ENCODE data around the gene GABBR2. TPM values are rescaled to one million over a fixed set of nuclear protein-coding genes. Genes with fewer than 3 reads are reported as not detected.

The GABBR2 gene
- polyA plus RNA-seq, 1 of the 3 experiments (the other 2 are of a cell fraction), result not detected

- H3K36me3 ChIP-seq (replicated peaks in 1 of 2; ENCODE audit: control insufficient read depth in 1 of 2, insufficient read depth in 2 of 2, low read length in 1 of 2), result no peaks in the 10 kb centered on the region
- H4K20me1 ChIP-seq (ENCODE audit: insufficient read depth), result no peaks in the 10 kb centered on the region
- ChIA-PET POLR2A (no interaction called here), CTCF (no interaction called here)
- no peak overlapping the region for H2AFZ ChIP-seq (ENCODE audit: low read depth)
- no peak for DNase-seq
- no peak overlapping the region for H3K4me2 ChIP-seq
- no peaks in the 10 kb centered on the region for H3K9me3 ChIP-seq
- no peak overlapping the region for H3K9ac ChIP-seq
- H3K79me2 ChIP-seq (ENCODE audit: insufficient read depth), result no peaks in the 10 kb centered on the region
- no peaks in the 10 kb centered on the region for H3K9me2 ChIP-seq
- H3K4me3 ChIP-seq (ENCODE audit: low read depth in 2 of 2, low read length in 1 of 2), result no peak overlapping the region
- TF ChIP-seq USF2 (IDR thresholded peaks at IDR 0.05; ENCODE audit: borderline replicate concordance, low read depth, low read length) (no peak), CTCF (IDR thresholded peaks at IDR 0.05) (no peak), MXI1 (IDR thresholded peaks at IDR 0.05; ENCODE audit: low read depth, low read length) (no peak)
- no peaks in the 10 kb centered on the region for H3F3A ChIP-seq (replicated peaks; ENCODE audit: insufficient read depth)
- WGBS (ENCODE audit: low lambda C conversion rate), result 38% methylated on average over 5 of the region's 5 CpGs
- H3K4me1 ChIP-seq (ENCODE audit: control insufficient read depth in 1 of 2, insufficient read depth in 2 of 2, low read depth in 1 of 2, low read length in 1 of 2), result no peaks in the 10 kb centered on the region; a peak in 1 of 4 replicates
- H3K27ac ChIP-seq (ENCODE audit: low read depth in 2 of 2, low read length in 1 of 2), result no peak overlapping the region
- H3K27me3 ChIP-seq (ENCODE audit: insufficient read depth), result peaks cover 10% of the 10 kb centered on the region; the same call in 1 of the 2 replicates
Observed at GRCh38 chr9:98419260-98419603, 289.5 kb downstream of the GABBR2 start.

- Histone ChIP-seq H4K20me1 (ENCODE audit: insufficient read depth) (no peaks in the 10 kb centered on the region), H3K9ac (no peak overlapping the region), H3K27me3 (ENCODE audit: insufficient read depth) (peaks cover 10% of the 10 kb centered on the region; the same call in 1 of the 2 replicates), H3K4me2 (no peak overlapping the region), H3K9me3 (no peaks in the 10 kb centered on the region), H2AFZ (ENCODE audit: low read depth) (no peak overlapping the region), H3F3A (replicated peaks; ENCODE audit: insufficient read depth) (no peaks in the 10 kb centered on the region), H3K79me2 (ENCODE audit: insufficient read depth) (no peaks in the 10 kb centered on the region), H3K36me3 (replicated peaks in 1 of 2; ENCODE audit: control insufficient read depth in 1 of 2, insufficient read depth in 2 of 2, low read length in 1 of 2) (no peaks in the 10 kb centered on the region), H3K4me1 (ENCODE audit: control insufficient read depth in 1 of 2, insufficient read depth in 2 of 2, low read depth in 1 of 2, low read length in 1 of 2) (no peaks in the 10 kb centered on the region; a peak in 1 of 4 replicates), H3K27ac (ENCODE audit: low read depth in 2 of 2, low read length in 1 of 2) (no peak overlapping the region), H3K9me2 (no peaks in the 10 kb centered on the region), H3K4me3 (ENCODE audit: low read depth in 2 of 2, low read length in 1 of 2) (no peak overlapping the region)
- CTCF ChIA-PET, result no interaction called here
- no peak for TF ChIP-seq TCF12 (IDR thresholded peaks at IDR 0.05)
- TF ChIP-seq MAX (IDR thresholded peaks at IDR 0.05; ENCODE audit: low read depth), result no peak
- no peak for TF ChIP-seq TEAD4 (IDR thresholded peaks at IDR 0.05; ENCODE audit: borderline replicate concordance, insufficient read depth)
- no peak for TF ChIP-seq USF1 (IDR thresholded peaks at IDR 0.05; ENCODE audit: borderline replicate concordance, low read depth)
- no peak for TF ChIP-seq JUND (IDR thresholded peaks at IDR 0.05)
- TF ChIP-seq PBX3 (IDR thresholded peaks at IDR 0.05), result no peak
- TF ChIP-seq SIN3A (IDR thresholded peaks at IDR 0.05; ENCODE audit: borderline replicate concordance, low read depth, low read length), result no peak
- TF ChIP-seq TAF1 (IDR thresholded peaks at IDR 0.05; ENCODE audit: borderline replicate concordance, low read depth, low read length), result no peak
- TF ChIP-seq EP300 (IDR thresholded peaks at IDR 0.05; ENCODE audit: borderline replicate concordance in 1 of 2, low read depth in 1 of 2, low read length in 1 of 2), result no peak
- no peak for TF ChIP-seq USF2 (IDR thresholded peaks at IDR 0.05; ENCODE audit: borderline replicate concordance, low read depth, low read length)
- WGBS (ENCODE audit: low lambda C conversion rate), result 12% methylated on average over 8 of the region's 8 CpGs
- no peak for DNase-seq
- POLR2A ChIA-PET, result no interaction called here
Observed at GRCh38 chr9:98418578-98419259, 290.0 kb downstream of the GABBR2 start.
